H1 (cell line): ENCODE data around the gene TCHH. TPM values are rescaled to one million over a fixed set of nuclear protein-coding genes. Genes with fewer than 3 reads are reported as not detected.

Source experiments
- BRCA1 ChIP-seq: IDR thresholded peaks from 2 replicates; pipeline ENCODE4 v1.6.1; 2012; ENCODE audit warnings: low read depth, low read length, improper control_type of control experiment
- GTF2F1 ChIP-seq: IDR thresholded peaks from 2 replicates; pipeline ENCODE4 v1.6.1; 2012; ENCODE audit warnings: low read depth, low read length, improper control_type of control experiment, borderline replicate concordance
- polyA plus RNA-seq, 7 experiments: library from polyadenylated mRNA; depleted of rRNA in 3 of 7; stranded (reverse) in 5 of 7; unstranded in 2 of 7; fragments of >200 nt in 5 of 7; fragments of 200-250 nt in 2 of 7; gene quantifications; 1 replicate in 5 of 7; 2 replicates in 1 of 7; 4 replicates in 1 of 7; pipeline versions ENCODE4 v1.2.1 to v1.2.3, GENCODE V29; 2011 to 2013; ENCODE audit warnings: missing spikeins in 2 of 7, mixed read lengths in 2 of 7
- total RNA-seq: library from RNA; stranded (reverse); fragmentation: NEBNext Ultra II Directional; extraction: Animal tissue kit (Norgen Biotek cat#: 25700); gene quantifications from 2 replicates; pipeline ENCODE4 v1.2.1, GENCODE V29; 2021

The TCHH gene
- total and polyA plus RNA-seq, 2 of the 8 experiments (the other 6 are each of a cell fraction or from before 2014, with no cell fraction given) = 0.02 to 0.07 TPM

GRCh38 chr1:152109998-152110294 is 5.3 kb downstream of the TCHH start (continued):
- TF ChIP-seq BRCA1 (no peak), GTF2F1 (no peak)
